ENCODE data around the gene KIF4B.
"Not testable (repeated sequence)": the region's sequence is repeated elsewhere in the genome, so short reads cannot be mapped to it uniquely, and the experiment has no call there.

Gene KIF4B

GRCh38 chr5:155010881-155011280 is 2.7 kb upstream of the KIF4B start:
- DNase-seq = no peak

DNA sequence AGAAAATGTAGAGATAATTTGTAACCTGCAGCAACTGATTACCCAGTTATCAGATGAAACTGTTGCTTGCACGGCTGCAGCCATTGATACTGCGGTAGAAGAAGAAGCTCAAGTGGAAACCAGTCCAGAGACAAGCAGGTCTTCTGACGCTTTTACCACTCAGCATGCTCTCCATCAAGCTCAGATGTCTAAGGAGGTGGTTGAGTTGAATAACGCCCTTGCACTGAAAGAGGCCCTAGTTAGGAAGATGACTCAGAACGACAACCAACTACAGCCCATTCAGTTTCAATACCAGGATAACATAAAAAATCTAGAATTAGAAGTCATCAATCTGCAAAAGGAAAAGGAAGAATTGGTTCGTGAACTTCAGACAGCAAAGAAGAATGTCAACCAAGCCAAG is 1.7 kb downstream of the KIF4B start:
- no peak for DNase-seq

GRCh38 chr5:155017610-155018009 is 4.1 kb downstream of the KIF4B start:
- no peak for DNase-seq

DNA sequence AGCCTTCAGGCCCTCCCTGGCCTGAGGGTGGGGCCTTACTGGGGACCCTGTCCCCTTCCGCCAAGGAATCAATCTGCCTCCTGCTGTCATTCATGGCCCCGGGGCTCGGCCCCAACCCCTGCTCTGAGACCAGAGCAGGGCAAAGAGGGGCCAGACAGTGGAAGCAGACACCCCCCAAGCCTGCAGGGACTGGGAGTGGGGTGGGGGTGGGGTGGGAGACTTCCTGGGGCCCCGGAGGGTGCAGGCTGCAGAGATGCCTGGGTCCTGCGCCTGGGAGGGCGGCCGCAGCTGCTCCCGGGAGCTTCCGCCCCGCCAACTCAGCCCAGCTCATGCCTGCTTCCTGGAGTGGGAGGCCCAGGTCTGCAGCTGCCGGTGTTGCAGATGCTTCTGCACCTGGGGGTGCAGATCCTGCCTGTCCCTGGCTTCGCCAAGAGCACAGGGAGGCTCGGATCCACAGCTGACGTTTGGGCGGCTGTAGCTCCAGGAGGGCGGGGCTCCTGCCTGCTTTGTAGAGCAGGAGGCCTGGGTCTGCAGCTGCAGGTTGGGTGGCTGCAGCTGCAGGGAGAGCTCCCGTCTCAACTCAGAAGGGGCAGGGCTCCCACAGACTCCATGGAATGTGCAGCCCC is 6.2 kb downstream of the KIF4B start:
- no peak for DNase-seq

DNA sequence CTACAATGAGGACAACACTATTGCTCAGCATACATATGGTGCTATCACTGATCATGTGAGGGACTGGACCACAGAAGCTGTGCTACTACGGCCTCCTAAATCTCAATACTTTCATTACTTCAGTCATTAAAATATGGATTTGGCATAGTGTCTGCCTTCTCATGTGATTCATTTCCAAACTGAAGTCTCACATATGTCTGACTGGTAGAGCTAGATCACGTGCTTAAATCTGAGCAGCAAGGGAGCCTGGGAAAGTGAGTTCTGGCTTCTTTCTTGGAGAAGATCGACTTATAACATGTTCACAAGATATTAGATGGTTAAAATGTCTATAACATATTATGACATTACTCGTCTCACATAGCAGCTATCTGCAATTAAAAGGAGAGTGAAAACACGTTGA is 8.3 kb downstream of the KIF4B start:
- DNase-seq = no peak

GRCh38 chr5:155023320-155023719 is 9.8 kb downstream of the KIF4B start:
- DNase-seq = no peak

DNA sequence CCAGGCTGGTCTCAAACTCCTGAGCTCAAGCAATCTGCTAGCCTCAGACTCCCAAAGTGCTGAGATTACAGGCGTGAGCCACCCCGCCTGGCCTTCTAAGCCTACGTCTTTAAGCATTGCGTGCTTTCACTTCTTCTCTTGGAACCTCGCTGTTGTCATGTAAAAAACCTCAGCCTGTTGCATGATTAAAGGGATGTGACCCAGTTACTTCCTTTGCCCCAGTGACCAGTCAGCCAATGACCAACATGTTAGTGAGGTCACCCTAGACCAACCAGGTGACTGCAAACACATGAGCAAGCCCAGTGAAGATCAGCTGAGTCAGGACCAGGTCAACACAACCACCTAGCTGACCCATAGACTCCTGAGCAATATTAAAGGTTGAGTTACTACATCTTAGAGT is 10.5 kb downstream of the KIF4B start:
- no peak for DNase-seq

DNA sequence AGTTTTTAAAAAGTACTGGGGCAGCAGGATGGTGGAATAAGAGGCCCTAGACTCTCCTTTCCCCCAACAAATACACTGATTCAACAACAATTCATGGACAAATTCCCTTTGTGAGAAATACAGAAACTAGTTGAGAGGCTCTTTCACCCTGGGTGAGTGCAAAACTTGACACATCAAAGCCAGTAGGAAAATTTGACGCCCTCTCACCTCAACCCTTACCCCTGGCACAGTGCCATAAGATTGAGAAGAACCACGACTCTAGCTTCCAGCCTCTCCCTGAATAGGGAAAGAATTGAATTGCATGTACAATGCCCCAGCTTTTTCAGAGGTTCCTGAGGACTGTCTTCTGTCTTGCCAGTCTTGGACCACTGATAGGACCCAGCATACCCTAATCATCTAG is 12.3 kb downstream of the KIF4B start:
- no peak for DNase-seq

- no peak for DNase-seq
Measured at GRCh38 chr5:155027993-155028629, 14.6 kb downstream of the KIF4B start.

GRCh38 chr5:155029240-155029639 is 15.7 kb downstream of the KIF4B start:
- no peak for DNase-seq

GRCh38 chr5:155034145-155034744 is 20.7 kb downstream of the KIF4B start:
- DNase-seq = not testable (repeated sequence)

GRCh38 chr5:155035087-155035486 is 21.5 kb downstream of the KIF4B start:
- DNase-seq = not testable (repeated sequence)

GRCh38 chr5:155040984-155041653 is 27.6 kb downstream of the KIF4B start:
- no peak for DNase-seq

DNA sequence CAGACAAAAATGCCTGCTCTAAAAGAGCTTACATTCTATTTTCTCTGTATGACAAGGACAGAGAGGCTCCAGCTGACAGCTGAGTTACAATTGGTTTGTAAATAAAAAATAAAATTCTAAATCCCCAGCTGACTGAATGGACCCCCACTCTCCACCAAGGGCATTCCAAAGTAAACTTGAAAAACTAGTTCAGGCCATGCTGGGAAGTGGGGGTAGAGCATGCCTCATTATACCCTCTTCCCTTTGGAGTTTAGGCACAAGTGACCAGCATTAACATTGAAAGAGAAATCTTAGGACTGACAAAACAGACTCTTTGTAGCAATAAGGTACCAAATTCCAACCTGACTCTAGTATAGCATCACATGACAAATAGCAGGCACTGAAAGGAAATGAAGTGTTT is 31.0 kb downstream of the KIF4B start:
- no peak for DNase-seq

DNA sequence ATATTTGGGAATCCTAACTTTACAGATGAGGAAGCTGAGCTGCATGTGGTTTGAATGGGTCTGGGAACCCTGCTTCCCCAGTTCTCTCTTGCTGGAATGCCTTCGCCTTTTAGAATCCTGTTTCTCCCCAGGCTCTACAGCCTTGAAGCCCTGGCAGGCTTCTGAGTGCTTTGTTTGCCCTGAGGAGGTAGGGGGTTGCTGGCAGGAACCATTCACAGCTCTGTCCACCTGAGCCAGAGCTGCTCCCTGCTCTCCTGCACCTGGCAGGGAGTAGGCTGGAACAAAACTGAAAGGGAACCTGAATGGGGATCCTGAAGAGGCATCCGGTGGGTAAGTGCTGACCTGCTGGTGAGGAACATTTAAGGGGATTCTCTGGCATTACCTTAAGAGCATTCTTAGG is 33.0 kb downstream of the KIF4B start:
- no peak for DNase-seq

DNA sequence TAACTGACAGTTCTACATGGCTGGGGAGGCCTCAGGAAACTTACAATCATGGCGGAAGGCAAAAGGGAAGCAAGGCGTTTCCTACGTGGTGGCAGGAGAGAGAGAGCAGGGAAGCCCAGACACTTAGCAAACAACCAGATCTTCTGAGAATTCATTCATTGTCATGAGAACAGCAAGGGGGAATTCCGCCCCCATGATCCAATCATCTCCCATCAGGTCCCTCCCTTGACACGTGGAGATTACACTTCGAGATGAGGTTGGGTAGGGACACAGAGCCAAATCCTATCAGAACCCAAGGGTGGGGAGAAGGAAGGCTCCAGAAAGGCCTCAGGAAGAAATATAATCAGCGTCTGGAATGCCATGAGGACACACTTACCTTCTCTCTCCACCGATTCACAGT is 34.3 kb downstream of the KIF4B start:
- DNase-seq = no peak

DNA sequence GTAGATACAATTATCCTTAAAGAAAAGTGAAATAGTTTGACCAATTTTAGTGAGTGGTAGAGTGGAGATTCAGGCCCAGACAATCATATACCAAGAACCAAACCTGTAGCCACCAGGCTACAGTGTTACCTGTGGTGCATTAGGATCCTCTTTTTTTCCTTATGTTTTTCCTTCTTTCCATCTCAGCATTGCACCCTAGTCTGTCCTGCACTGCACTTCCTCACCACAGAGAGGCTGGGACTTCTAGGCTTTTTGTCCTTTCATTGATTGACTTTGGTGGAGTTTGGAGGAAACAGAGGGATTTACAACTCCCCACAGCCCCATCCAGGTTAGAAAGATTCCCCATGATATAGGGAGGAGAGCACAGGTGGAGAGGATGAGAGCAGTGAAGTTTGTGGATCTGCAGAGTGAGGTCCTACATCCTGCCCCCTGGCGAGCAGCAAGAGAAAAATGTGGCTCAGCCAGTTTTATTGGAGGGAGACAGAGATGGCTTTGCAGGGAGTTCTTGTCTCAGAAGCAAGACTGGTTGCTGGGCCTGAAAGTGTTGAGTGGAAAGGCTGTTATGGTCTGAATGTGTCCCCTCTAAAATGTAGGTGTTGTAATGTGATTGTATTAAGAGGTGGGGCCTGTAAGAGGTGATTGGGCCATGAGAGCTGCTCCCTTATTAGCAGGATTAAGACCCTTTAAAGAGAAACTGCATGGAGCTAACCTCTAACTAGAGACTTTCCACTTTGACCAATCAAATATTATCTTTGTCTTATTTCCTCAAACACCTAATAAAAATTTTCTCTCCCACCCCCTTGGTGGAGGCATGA is 36.2 kb downstream of the KIF4B start:
- DNase-seq = no peak

GRCh38 chr5:155050384-155051019 is 36.9 kb downstream of the KIF4B start:
- DNase-seq = no peak

GRCh38 chr5:155052532-155052931 is 39.0 kb downstream of the KIF4B start:
- DNase-seq = no peak

GRCh38 chr5:155053501-155053900 is 39.9 kb downstream of the KIF4B start:
- no peak for DNase-seq

GRCh38 chr5:155056644-155057269 is 43.2 kb downstream of the KIF4B start:
- no peak for DNase-seq

DNA sequence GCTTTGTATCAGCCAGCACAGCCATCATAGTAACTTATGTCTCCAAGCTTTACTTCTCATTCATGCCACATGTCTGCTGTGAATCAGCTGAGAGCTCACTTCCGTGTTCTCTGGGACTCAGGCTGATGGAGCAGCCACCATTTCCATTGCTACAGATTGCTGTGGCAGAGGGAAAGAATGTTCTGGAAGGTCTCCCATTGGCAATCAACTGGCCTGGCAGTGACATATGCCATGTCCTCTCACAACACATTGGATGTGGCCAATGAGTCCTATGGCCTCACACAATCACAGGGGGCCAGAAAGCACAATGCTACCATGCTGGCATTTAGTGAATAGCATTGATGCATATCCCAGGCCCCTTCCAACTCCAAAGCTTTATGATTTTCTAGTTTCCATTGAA is 44.1 kb downstream of the KIF4B start:
- DNase-seq = no peak

Data from midbrain (tissue), 1 donor.